HG03558 (cell line): ENCODE data around the gene VSIG10L2.

Experiments used
- ATAC-seq: cut with Tn5 transposase; IDR thresholded peaks from one replicate; pipeline ENCODE4 v1.9.1; 2021; ENCODE audit warnings: moderate number of reproducible peaks; ENCODE audit not compliant: unreplicated experiment; ENCODE audit errors: extremely low read depth

The VSIG10L2 gene

DNA sequence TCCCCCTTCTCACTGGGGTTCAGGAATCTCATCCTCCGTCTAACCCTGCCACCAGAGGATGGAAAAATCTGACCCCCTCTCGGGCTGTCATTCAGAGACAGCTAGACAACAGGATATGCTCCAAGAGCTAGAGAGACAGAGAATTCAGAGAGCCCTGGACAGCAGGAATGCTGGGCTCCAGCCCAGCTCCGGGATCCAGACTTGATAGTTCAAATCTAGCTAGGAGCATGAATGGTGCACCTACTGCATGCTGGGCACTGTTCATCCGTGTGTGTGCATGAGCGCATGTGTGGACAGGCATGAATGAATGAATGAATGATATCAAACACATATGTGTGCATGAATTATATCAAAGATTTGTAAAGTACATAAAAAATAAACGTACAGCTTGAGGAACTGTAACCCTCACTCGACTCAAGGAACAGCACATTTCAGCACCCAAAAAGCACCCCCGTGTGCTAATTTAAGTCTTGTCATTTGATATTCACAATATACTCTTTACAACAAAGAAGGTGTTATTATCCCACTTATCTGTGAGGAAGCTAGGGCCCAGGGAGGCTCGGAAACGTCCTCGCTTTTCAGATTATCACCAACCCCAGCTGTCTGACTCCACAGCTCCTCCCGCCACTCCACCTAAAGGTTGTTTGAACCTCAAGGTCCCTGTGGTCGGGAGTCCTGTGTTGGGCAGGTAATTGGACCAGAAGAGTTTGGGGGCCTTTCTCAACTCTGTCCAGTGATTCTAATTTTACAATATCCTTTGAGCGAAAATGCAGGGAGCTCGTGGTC is 640 bp upstream of the VSIG10L2 start:
- no peak for ATAC-seq

DNA sequence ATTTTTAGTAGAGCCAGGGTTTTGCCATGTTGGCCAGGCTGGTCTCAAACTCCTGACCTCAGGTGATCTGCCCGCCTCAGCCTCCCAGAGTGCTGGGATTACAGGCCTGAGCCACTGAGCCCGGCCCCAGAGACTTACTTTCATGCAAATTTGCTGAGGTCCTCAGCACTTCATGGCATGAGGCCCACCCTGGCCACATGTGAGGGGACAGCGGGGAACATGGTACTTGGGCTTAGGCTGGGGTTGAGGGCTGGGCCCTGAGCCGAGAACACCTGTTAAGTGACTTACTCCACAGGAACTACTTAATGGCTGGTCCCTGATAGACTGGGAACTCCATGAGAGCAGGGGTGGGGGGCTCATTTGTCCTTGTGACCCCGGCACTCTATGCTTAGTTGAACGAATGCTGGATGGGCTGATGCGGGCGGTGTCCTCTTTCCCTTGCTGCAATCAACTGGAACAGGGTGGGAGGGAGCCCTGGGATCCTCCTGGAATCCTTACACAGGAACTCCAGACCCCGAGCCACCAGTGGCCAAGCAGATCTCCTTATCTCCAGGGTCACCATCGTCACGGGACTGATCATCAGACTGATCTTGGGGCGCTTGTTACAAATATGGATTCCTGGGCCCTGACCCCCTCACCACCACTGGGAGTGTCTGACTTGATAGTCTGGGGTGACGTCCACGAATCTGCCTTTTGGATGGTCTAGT is 1.0 kb downstream of the VSIG10L2 start:
- no peak for ATAC-seq

DNA sequence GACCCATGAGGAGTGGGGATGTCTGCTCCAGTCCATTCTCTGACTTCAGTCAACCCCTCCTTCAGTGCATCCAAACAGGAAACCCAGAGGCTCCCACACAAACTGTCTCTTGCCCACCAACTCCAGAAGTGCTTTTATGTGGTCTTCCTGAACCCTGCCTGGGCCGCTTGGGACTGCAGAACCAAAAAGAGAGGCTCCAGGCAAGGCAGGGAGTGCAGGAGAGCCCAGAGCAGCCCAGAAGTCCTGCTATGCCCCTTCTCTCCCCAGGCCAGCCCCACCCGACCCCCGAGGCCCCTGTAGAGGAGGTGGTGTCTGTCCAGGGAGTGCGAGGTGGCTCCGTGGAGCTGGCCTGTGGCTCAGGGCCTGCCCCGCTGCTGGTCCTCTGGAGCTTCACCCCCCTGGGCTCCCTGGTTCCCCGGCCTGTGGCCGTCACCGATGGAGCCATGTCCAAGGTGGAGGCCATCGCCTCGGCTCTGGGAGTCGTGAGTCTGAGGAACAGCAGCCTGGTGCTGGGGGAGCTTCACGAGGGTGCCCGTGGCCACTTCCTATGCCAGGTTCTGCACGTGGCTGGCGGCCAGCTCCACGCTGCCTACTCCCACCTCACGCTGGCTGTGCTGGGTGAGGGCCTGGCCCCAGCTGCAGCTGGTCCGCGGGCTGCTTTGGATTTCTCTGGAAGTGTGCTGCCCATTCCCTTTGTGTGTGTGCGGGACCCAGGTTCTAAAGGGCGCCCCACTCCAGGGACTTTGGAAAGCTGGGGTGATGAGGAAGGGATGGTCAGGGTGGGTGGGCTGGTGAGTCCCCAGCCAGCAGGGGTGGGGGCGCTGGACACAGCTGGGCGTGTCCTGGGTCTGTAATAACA is 1.8 kb downstream of the VSIG10L2 start:
- ATAC-seq = no peak

DNA sequence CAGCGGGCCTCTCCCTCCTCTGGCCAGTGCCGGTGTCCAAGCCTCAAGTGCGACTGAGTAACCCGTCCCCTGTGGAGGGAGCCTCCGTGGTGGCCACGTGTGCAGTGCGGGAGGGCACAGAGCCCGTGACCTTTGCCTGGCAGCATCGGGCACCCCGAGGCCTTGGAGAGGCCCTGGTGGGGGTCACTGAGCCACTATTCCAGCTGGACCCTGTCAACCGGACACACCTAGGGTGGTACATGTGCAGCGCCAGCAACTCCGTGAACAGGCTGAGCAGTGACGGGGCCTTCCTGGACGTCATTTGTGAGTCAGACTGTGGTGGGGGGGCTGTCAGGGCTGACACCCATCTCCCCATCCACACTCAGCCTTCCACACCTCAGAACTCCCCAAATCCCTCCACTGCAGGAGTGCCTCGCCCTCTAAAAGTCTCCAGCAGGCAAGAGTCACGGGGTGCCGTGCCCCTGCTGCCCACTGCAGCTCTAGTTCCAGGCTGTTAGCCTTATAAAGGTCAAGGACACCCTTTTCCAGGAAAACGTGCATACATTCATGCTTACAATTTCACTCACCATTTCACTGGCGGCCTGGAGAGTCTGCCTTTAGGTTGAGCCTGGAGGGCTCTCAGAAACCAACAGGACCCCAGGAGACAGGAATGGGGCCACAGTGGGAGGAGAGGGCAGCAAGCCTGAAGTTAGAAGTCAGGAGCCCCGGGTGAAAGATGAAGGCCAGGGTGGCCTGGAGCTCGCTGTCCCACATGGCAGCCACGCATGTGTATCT is 2.6 kb downstream of the VSIG10L2 start:
- ATAC-seq = no peak

DNA sequence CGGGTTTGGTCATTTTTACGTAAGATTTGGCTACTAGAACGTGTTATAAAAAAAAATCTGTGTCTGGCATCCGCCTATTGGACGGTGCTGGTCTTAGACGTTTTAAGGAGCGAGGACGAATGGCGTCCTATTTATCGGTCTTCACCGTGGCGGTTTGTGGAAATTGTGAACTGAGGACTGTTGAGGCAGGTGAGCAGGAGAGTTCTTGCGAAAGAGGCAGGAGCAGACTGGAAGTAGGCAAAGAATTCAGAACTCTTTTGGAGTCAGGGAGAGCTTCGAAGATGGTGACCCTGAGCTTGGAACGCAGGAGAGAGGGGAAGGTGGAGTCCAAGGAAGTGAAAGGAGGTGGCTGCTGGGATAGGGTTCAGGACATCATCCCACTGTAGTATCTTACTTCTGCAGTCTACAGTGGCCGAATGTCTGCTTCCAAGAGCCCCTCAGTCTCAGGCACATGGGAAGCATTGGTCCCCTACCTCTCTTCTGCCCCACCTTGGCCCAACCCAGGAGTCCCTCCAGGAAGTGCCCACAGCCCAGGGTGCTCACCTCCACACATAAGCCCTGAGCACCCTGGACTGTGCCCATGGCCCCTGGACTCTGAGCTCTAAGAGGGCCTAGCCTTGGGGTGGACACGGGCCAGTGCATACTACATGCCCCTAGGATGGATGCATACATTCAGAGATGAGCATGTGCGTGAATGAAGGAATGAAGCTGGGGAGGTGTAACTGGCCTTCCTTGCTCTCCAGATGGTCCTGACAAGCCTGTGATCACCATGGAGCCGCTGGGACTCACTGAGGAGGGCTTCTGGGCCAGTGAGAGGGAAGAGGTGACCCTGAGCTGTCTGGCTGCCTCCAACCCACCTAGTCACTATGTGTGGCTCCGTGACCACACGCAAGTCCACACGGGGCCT is 3.7 kb downstream of the VSIG10L2 start:
- ATAC-seq = no peak

DNA sequence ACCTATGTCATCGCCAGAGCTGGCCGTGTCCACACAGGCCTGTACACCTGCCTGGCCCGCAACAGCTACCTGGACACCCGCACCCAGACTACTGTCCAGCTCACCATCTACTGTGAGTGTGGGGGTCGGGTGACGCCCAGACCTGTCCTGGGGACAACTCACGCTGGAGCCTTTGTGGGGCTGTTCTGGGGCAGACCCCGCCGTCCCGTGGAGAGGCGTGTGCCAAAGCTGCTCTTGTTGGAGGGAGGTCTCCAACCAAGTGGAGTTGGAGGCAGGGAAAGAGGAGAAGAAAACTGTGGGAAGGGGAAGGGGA is 4.3 kb downstream of the VSIG10L2 start:
- no peak for ATAC-seq

DNA sequence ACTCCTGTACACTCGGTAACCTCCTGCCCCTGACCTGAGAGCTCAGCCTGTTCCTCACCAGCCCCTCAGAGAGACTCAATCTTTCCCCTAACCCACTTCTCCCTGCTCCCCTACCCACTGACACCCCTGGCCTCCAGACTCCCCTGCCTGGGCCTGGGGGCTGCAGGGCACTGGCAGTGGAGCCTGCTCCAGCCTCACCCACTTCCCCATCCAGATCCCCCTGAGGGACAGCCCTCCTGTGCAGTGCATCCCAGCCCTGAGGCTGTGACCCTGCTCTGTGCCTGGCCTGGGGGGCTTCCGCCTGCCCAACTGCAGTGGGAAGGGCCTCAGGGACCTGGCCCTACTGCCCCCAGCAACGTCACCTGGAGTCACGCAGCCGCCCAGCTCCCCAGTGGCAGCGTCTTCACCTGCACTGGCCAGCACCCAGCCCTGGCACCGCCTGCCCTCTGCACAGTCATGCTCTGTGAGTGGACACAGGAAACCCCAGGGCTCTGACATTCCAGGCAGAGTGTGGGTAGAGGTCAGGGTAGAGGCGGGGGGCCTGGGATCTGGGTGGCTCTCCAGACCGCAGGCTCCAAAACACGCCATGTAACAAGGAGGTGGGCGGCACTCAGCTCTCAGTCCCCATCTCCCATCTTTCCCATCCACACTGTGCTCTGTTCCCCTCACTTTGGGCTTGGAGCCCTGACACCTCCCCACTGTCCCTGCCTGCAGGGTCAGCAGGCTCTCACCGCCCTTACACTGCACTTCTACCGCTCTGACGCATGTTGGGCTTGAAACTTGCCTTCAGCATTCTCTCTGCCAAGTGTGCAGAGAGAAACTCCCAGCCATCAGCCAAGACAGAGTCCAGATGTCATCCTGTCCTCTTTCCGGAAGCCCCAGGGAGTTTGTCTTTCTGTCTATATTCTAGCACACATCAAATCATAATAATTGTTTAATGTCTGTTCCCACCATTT is 5.1 kb downstream of the VSIG10L2 start:
- ATAC-seq = no peak

DNA sequence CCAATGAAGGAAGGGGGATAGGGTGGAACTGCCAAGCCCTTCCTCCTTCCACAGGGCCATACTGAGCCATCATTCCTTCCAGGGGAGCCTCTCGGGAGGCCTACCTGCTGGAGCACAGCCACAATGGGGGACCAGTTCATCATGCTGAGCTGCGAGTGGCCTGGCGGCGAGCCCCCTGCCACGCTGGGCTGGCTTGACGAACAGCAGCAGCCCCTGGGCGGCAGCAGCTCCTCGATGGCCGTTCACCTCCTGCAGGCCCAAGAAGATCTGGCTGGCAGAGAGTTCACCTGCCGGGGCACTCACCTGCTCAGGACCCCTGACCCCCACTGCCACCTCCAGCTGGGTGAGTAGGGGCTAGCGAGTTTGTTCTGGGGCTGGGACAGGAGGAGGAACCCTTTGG is 5.9 kb downstream of the VSIG10L2 start:
- no peak for ATAC-seq

DNA sequence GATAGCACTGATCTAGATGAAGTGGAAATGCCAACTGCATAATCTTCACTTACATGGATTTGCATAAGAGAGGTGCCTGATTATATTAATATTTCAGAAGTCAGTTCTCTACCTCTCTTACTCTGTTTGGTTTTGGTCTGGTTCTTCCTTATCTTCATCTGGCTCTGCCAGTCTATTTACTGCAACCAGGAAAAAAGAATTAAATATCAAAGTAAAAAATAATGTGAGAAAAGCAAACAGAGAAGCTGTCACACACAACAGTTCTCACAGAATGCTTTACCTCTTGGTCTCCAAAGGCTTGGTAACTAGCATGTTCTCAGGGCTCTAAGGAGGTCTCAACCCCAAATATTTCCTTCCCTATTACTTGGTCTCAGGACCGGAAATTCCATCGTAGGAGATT is 6.7 kb downstream of the VSIG10L2 start:
- no peak for ATAC-seq

DNA sequence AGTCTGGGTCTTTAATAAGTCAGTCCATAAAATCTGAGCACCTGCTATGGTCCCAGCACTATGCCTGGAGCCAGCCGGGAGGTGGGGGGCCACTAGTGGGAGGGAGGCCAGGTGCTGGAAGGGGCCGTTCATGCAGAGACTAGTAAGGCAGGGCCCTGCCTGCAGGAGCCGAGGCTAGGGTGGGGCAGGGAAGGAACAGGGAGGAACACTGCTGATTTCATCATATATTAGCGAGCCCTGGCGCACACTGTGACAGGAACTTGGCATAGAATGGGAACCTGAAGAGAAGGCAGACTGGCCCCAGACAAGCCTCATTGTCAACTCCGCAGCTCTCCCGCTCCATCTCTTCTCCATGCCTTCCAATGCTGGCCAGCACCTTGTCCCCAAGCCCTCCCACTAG is 7.1 kb downstream of the VSIG10L2 start:
- no peak for ATAC-seq

DNA sequence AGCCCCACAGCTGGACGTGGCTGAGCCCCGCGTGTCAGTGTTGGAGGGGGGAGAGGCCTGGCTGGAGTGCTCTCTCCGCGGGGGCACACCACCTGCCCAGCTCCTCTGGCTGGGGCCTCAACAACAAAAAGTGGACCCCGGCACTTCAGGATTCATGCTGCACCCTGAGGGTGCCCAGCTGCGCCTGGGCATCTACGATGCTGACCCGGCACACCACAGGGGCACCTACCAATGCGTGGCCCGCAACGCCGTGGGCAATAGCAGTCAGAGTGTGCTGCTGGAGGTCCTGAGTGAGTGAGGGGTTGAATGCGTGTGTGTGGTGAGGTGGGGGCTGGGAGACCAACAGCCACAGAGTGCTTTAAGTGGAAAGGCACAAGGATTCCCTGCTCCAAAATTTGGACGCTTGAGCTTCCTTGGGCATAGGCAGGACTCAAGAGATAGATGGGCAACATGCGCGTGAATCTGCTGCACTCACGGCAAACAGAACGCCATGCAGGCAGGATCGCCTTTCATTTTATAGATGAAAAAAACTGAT is 7.6 kb downstream of the VSIG10L2 start:
- no peak for ATAC-seq

DNA sequence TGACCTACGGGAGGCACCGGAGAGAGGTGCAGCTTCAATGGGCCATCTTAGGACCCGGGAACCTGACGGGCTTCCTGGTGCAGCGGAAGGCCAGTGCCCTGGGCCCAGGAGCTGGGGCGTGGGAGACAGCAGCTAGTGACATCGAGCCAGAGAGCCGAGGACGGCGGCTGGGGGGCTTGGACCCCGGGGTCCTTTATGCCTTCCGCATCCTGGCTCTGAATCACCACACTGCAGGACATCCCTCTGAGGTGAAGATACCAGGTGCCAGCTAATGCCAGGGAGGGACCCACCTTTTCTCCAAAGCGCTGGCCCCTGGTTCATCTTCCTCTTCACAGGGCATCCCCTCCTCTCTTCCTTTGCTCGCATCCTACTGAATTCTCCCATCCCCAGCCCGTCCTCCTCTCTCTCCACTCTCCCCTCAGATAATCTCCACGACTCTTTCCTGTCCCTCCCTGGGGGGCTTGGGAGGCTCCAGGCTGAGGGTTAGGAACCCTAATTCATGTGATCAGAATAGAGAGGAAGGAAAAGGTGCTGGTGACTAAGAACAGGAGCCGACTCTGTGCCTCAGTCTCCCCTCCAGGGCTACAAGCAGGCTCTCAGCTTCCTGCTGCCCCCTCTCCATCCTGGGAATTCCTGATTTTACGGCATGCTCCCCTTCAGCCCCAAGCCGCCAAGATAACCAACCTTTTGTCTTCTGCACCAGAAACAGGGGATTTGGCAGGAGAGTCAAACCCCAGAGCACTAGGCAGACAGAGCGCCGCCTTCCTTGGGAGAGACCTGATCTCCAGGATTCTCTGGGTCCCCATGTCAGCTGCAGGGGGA is 8.5 kb downstream of the VSIG10L2 start:
- no peak for ATAC-seq

DNA sequence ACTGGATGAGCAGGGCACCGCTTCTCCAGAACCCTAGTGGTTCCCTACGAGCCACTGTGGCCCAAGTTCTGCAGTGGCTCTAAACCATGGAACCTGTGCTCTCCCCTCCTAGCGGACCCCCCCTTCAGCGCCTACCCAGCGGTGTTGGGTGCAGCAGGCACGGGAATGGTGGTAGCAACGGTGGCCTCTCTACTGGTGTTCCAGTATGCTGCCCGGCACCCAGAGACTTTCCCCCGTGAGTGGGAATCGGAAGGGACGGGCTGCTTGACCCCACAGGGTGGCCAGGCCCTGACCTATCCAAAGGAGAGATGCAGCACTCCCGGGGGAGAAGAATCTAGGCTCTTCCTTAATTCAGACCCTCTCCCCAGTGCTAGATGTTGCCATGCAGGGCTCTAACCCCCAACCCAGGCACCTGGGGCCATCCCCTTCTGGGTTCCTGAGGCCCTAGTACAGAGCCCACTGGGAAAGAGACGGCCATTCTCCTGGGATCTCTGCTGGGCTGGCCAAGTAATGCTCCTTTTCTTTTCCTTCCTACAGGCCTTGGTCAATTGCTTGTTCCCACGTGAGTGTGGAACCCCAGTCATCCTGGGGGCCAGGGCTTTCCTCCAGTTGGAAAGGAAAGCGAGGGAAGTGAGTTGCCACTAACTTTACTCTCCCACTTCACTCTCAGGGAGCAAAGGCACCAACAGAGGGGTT is 9.2 kb downstream of the VSIG10L2 start:
- ATAC-seq = no peak

DNA sequence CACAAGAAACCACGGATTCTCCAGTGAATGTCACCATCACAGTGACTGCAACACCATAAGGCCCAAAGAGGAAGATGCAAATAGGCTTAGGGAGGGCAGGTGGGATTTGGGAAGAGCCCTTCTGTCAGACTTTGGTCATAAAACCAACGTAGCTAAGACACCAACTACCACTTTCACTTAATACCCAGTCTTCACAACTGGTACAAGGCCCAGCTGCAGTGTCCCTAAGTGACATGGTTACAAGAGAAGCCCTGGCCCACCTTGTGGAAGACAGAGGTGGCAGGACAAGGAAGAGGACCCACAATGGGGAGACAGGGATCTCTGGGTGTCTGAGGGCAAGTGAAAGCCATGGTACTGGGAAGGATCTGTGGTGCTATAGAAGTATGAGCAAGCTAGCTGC is 10.0 kb downstream of the VSIG10L2 start:
- no peak for ATAC-seq

DNA sequence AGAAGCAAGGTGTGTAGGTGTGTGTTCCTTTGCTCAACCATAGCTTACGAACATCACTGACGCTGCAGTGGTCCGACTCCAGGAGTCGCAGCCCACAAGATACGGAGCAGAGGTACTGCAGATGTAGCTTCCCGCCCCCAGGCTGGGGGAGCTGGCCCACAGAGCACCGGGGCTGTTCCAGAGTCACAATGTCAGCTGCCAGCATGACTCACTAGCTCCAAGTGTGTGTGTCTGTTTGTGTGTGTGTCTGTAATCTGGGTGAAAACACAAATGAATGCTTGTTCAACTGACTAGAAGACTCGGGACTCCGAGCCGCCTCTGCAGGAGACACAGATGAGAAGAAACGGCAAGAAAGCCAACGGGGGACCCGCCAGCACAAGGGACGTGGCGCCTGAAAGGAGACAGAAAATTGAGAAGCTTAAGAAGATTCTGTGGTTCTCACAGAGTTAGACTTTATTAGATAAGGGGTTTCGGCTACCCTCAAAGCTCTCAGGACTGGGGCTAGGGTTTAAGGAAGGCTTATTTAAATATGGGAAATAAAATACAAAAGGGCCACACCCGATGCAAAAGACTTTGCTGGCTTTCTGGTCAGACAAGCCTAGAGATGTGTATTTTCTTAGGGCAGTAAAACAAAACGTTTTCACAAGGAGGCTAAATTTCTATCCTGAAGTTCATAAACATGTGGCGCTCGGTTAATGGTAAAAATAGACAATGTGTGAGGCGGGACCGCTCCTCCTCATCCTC is 10.7 kb downstream of the VSIG10L2 start:
- no peak for ATAC-seq
